IMR-90 (cell line): Measurements from ENCODE around the gene UNC5A. TPM values are rescaled to one million over a fixed set of nuclear protein-coding genes. Genes with fewer than 3 reads are reported as not detected.

ENCODE experiments used
- ATAC-seq: fragments of 200-7000 bp; cut with Tn5 transposase; 2 replicates; pipeline ENCODE4 v1.9.1; 2020; ENCODE audit warnings: low read depth, mild to moderate bottlenecking, moderate library complexity
- BruUV-seq: library from RNA; stranded (reverse); fragments of 400-500 nt; replicated peaks from 2 replicates; lab custom pipeline; 2021; lab: Mats Ljungman, UMichigan
- CTCF ChIA-PET: fragments of 300-600 bp; formaldehyde crosslinking; extraction: SDS; loops from one replicate; lab custom pipeline; 2021; ENCODE audit warnings: antibody characterized with exemption; lab: Yijun Ruan, JAX
- POLR2A ChIA-PET: fragments of 300-600 bp; sonication (Branson Sonifier 250); formaldehyde crosslinking; loops from one replicate; lab custom pipeline; 2022; ENCODE audit warnings: antibody characterized with exemption; ENCODE audit not compliant: unreplicated experiment; lab: Charles Lee
- DNase-seq: peaks from one replicate; pipeline ENCODE4 v3.0.0; 2013
- H2AFZ ChIP-seq: replicated peaks from 2 replicates; pipeline ENCODE3; 2013; ENCODE audit warnings: low read length, mild to moderate bottlenecking; ENCODE audit not compliant: poor library complexity
- H2AK5ac ChIP-seq: 2 replicates; pipeline ENCODE4 v1.6.1; 2013; ENCODE audit warnings: low read depth, low read length, inconsistent platforms
- H2AK9ac ChIP-seq: replicated peaks from 2 replicates; pipeline ENCODE3; 2013; ENCODE audit warnings: mild to moderate bottlenecking, low read depth, low read length, moderate library complexity; ENCODE audit not compliant: poor library complexity
- H2BK120ac ChIP-seq: 2 replicates; pipeline ENCODE4 v1.6.1; 2013; ENCODE audit warnings: low read depth, low read length, inconsistent platforms
- H2BK15ac ChIP-seq: 3 replicates; pipeline ENCODE4 v1.6.1; 2013; ENCODE audit warnings: low read depth, low read length, inconsistent platforms
- H2BK20ac ChIP-seq: 2 replicates; pipeline ENCODE4 v1.6.1; 2013; ENCODE audit warnings: low read depth, mild to moderate bottlenecking, inconsistent platforms, low read length, moderate library complexity
- H2BK5ac ChIP-seq: 2 replicates; pipeline ENCODE4 v1.6.1; 2013; ENCODE audit warnings: mild to moderate bottlenecking, low read depth, low read length, inconsistent platforms; ENCODE audit not compliant: poor library complexity, severe bottlenecking
- H3K14ac ChIP-seq: replicated peaks from 2 replicates; pipeline ENCODE4 v1.6.1; 2013; ENCODE audit warnings: low read depth, low read length, inconsistent platforms
- H3K18ac ChIP-seq: 2 replicates; pipeline ENCODE4 v1.6.1; 2013; ENCODE audit warnings: low read depth, low read length, control low read depth
- H3K23ac ChIP-seq: 2 replicates; pipeline ENCODE4 v1.6.1; 2013; ENCODE audit warnings: low read depth, low read length, inconsistent platforms
- H3K27ac ChIP-seq: 2 replicates; pipeline ENCODE4 v1.5.1; 2013; ENCODE audit warnings: mild to moderate bottlenecking, control low read depth, low read length; ENCODE audit not compliant: insufficient read depth
- H3K27me3 ChIP-seq: 2 replicates; pipeline ENCODE4 v1.6.1; 2013; ENCODE audit warnings: low read length; ENCODE audit not compliant: control insufficient read depth, insufficient read depth
- H3K36me3 ChIP-seq: 2 replicates; pipeline ENCODE4 v1.6.1; 2013; ENCODE audit warnings: low read length, mixed read lengths; ENCODE audit not compliant: control insufficient read depth, insufficient read depth
- H3K4ac ChIP-seq: 2 replicates; pipeline ENCODE4 v1.6.1; 2013; ENCODE audit warnings: low read depth, low read length, inconsistent platforms
- H3K4me1 ChIP-seq: 2 replicates; pipeline ENCODE4 v1.6.1; 2013; ENCODE audit warnings: low read length, mixed read lengths; ENCODE audit not compliant: control insufficient read depth, insufficient read depth
- H3K4me2 ChIP-seq: 2 replicates; pipeline ENCODE4 v1.6.1; 2013; ENCODE audit warnings: low read depth, mild to moderate bottlenecking, control low read depth, low read length, moderate library complexity
- H3K4me3 ChIP-seq: 2 replicates; pipeline ENCODE4 v1.5.1; 2013; ENCODE audit warnings: low read depth, mild to moderate bottlenecking, control low read depth, low read length, moderate library complexity; ENCODE audit not compliant: insufficient read depth
- H3K56ac ChIP-seq: 2 replicates; pipeline ENCODE4 v1.6.1; 2013; ENCODE audit warnings: low read length, inconsistent platforms; ENCODE audit not compliant: insufficient read depth; ENCODE audit errors: extremely low read depth
- H3K79me1 ChIP-seq, 2 experiments: 2 replicates each; pipeline ENCODE4 v1.6.1; 2013; ENCODE audit warnings: low read length in 2 of 2, inconsistent platforms in 1 of 2, low read depth in 1 of 2
- H3K9ac ChIP-seq: 2 replicates; pipeline ENCODE4 v1.6.1; 2013; ENCODE audit warnings: low read depth, low read length, control low read depth
- H3K9me1 ChIP-seq: 2 replicates; pipeline ENCODE4 v1.6.1; 2013; ENCODE audit warnings: low read length, inconsistent platforms; ENCODE audit not compliant: insufficient read depth
- H3K9me3 ChIP-seq: 2 replicates; pipeline ENCODE4 v1.6.1; 2013; ENCODE audit warnings: low read length; ENCODE audit not compliant: control insufficient read depth, insufficient read depth
- H4K20me1 ChIP-seq: 2 replicates; pipeline ENCODE4 v1.6.1; 2013; ENCODE audit warnings: low read length, inconsistent platforms; ENCODE audit not compliant: insufficient read depth
- H4K5ac ChIP-seq: 2 replicates; pipeline ENCODE4 v1.6.1; 2013; ENCODE audit warnings: mild to moderate bottlenecking, low read depth, low read length, control low read depth
- H4K8ac ChIP-seq, 2 experiments: 2 replicates each; pipeline ENCODE4 v1.6.1; 2013; ENCODE audit warnings: low read depth in 2 of 2, low read length in 2 of 2, control low read depth in 1 of 2, inconsistent platforms in 1 of 2
- H4K91ac ChIP-seq: 2 replicates; pipeline ENCODE4 v1.6.1; 2013; ENCODE audit warnings: low read depth, low read length, inconsistent platforms; ENCODE audit not compliant: insufficient read depth
- CEBPB ChIP-seq: IDR thresholded peaks from 2 replicates; pipeline ENCODE4 v1.6.1; 2012; ENCODE audit warnings: low read depth, low read length, improper control_type of control experiment
- CHD1 ChIP-seq: IDR thresholded peaks from 2 replicates; pipeline ENCODE4 v1.6.1; 2012; ENCODE audit warnings: low read depth, low read length, improper control_type of control experiment
- ELK1 ChIP-seq: fragments of 150-350 bp; IDR thresholded peaks from 2 replicates; pipeline ENCODE4 v1.6.1; 2016; ENCODE audit warnings: low read depth, mild to moderate bottlenecking, low read length, moderate library complexity, borderline replicate concordance
- FOS ChIP-seq: fragments of 150-350 bp; IDR thresholded peaks from 2 replicates; pipeline ENCODE4 v1.6.1; 2016; ENCODE audit warnings: low read depth, low read length
- MAFK ChIP-seq: IDR thresholded peaks from 2 replicates; pipeline ENCODE4 v1.6.1; 2012; ENCODE audit warnings: low read depth, low read length, improper control_type of control experiment
- MXI1 ChIP-seq: IDR thresholded peaks from 2 replicates; pipeline ENCODE4 v1.6.1; 2012; ENCODE audit warnings: low read depth, mild to moderate bottlenecking, low read length, moderate library complexity, borderline replicate concordance
- NFE2L2 ChIP-seq: fragments of 150-350 bp; IDR thresholded peaks from 2 replicates; pipeline ENCODE4 v1.6.1; 2016; ENCODE audit warnings: low read depth, mild to moderate bottlenecking, low read length
- RCOR1 ChIP-seq: IDR thresholded peaks from 2 replicates; pipeline ENCODE4 v1.6.1; 2012; ENCODE audit warnings: mild to moderate bottlenecking, low read length, improper control_type of control experiment; ENCODE audit not compliant: insufficient replicate concordance
- WGBS, 2 experiments: methylation state at CpG; one replicate each; pipeline versions ENCODE4 v1.1.5 to v1.1.7; 2013; ENCODE audit warnings: missing lambda C conversion rate in 2 of 2; ENCODE audit not compliant: insufficient read length in 1 of 2; ENCODE audit errors: extremely low coverage in 2 of 2; 5-methylcytosine and 5-hydroxymethylcytosine counted together
- dilution Hi-C: fragments of 300-500 bp; cut with HindIII; formaldehyde crosslinking; loops from one replicate; pipeline ENCODE4 v1.14.3; 2018; ENCODE audit warnings: low sequenced_read_pairs; ENCODE audit not compliant: unreplicated experiment
- in situ Hi-C: fragments of 300-500 bp; cut with MboI; formaldehyde crosslinking; loops from 3 replicates; pipeline ENCODE4 v1.14.3; 2019; ENCODE audit warnings: low sequenced_read_pairs, inconsistent platforms, mixed read lengths
- intact Hi-C: fragments of 100-400 bp; cut with micrococcal nuclease; formaldehyde crosslinking; loops from 2 replicates; pipeline ENCODE4 v1.10.0; 2022
- polyA plus RNA-seq, 3 experiments: library from polyadenylated mRNA; depleted of rRNA; stranded (reverse); fragments of >200 nt; gene quantifications; 2 replicates each; pipeline ENCODE4 v1.2.3, GENCODE V29; 2012; ENCODE audit warnings: low replicate concordance in 1 of 3
- total RNA-seq: library from RNA; depleted of rRNA; stranded (reverse); fragments of >200 nt; gene quantifications from 2 replicates; pipeline ENCODE4 v1.2.3, GENCODE V29; 2012
- TF ChIP-seq, protein P1 (sequence below): fragments of 150-350 bp; IDR thresholded peaks from 2 replicates; pipeline ENCODE4 v1.6.1; 2017; ENCODE audit warnings: mild to moderate bottlenecking, antibody characterized with exemption, low read length, low read depth

Gene UNC5A
- total and polyA plus RNA-seq, 2 of the 4 experiments (the other 2 are of a cell fraction), result not detected

- intact Hi-C loops, result no loop called here
- Histone ChIP-seq H3K36me3 (no peaks in the 10 kb centered on the region), H3K4me3 (no peak overlapping the region), H3K4me1 (no peaks in the 10 kb centered on the region), H2AK5ac (no peak overlapping the region), H2AK9ac (no peak overlapping the region), H4K8ac (no peak overlapping the region), H2AFZ (no peak overlapping the region), H3K18ac (no peak overlapping the region), H3K23ac (no peak overlapping the region), H3K79me1 (no peaks in the 10 kb centered on the region), H3K9me1 (no peaks in the 10 kb centered on the region), H3K27me3 (peaks cover 53% of the 10 kb centered on the region), H2BK5ac (no peak overlapping the region), H2BK20ac (no peak overlapping the region), H3K14ac (no peak overlapping the region), H3K27ac (no peak overlapping the region), H3K9ac (no peak overlapping the region), H2BK15ac (no peak overlapping the region), H2BK120ac (no peak overlapping the region), H3K9me3 (no peaks in the 10 kb centered on the region), H4K5ac (no peak overlapping the region), H4K20me1 (no peaks in the 10 kb centered on the region), H3K56ac (no peak overlapping the region), H4K91ac (no peak overlapping the region), H3K4me2 (no peak overlapping the region), H3K4ac (no peak overlapping the region)
- ATAC-seq (no peak), DNase-seq (no peak)
- 72% methylated on average over 8 of the region's 18 CpGs; no CpG with 5 or more reads in 1 of the 2 experiments for WGBS, 2 experiments
- BruUV-seq, result no TSS peak
- ChIA-PET POLR2A (no interaction called here), CTCF (no interaction called here)
- in situ Hi-C loops, result no loop called here
- dilution Hi-C loops, result no loop called here
- TF ChIP-seq CHD1 (no peak), FOS (no peak), MXI1 (no peak), RCOR1 (no peak), ELK1 (no peak), MAFK (no peak), CEBPB (no peak), NFE2L2 (no peak)
- TF ChIP-seq, protein P1, sequence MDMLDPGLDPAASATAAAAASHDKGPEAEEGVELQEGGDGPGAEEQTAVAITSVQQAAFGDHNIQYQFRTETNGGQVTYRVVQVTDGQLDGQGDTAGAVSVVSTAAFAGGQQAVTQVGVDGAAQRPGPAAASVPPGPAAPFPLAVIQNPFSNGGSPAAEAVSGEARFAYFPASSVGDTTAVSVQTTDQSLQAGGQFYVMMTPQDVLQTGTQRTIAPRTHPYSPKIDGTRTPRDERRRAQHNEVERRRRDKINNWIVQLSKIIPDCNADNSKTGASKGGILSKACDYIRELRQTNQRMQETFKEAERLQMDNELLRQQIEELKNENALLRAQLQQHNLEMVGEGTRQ, result no peak
These were observed 45.2 kb downstream of the UNC5A start for GRCh38 chr5:176855598-176855997.
